NCI-H1105 treated with DMSO at 0.1 percent for 48 hours (cell line): ENCODE data around the gene DCHS1.

Experiments used
- DNase-seq: peaks from one replicate; lab custom pipeline; 2025; lab: John Stamatoyannopoulos, UW

The DCHS1 gene

DNA sequence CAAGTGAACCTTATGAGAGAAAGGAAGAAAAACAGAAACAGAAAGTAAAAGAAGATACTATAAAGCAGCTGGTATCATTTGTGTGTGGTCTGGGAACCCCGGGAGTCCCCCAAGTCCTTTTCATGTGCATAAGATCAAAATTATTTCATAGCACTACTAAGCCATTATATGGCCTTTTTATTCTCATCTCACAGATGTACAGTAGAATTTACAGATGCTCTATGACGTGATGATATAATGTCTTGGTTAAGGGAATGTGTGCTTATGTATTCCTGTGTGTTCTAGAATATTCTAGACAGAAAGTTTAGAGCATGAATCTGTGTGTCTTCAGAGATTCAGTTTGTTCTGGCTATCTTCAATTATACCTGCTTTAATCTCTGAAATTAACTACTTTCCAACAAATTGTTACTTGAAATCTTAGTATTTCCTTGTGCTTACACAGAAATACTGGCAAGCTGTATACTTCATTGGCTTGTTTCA, 27.8 kb downstream of the DCHS1 start:
- DNase-seq = no peak

DNA sequence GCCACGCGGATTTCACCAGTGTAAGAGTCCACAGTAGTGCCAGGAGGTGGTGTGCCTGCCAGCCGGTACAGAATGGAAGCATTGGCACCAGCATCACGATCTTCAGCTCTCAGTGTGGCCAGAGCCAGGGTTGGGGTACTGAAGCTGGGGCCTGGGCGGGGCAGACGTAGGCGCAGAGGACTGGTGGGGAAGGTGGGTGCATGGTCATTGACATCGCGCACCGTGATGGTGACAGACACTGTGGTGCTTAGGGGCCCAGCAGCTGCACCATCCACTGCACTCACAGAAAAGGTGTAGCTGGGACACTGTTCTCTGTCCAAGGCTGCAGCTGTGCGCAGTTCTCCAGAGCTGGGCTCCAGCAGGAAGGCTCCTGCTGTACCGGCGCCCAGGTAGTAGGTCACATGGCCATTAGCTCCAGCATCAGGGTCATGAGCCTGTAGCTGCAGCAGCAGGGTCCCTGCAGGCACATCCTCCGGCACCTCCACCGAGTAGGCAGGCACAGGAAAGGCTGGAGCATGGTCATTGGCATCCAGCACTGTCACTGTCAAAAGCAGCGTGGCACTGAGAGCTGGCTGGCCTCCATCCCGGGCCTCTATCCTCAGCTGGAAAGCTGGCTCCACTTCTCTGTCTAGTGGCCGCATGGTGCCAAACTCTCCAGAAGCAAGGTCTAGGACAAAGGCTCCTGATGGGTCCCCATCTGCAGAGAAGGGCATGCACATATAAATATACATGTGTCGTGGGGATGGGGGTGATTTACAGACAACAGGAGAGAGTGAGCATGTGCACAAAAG, 28.4 kb downstream of the DCHS1 start:
- DNase-seq = no peak

DNA sequence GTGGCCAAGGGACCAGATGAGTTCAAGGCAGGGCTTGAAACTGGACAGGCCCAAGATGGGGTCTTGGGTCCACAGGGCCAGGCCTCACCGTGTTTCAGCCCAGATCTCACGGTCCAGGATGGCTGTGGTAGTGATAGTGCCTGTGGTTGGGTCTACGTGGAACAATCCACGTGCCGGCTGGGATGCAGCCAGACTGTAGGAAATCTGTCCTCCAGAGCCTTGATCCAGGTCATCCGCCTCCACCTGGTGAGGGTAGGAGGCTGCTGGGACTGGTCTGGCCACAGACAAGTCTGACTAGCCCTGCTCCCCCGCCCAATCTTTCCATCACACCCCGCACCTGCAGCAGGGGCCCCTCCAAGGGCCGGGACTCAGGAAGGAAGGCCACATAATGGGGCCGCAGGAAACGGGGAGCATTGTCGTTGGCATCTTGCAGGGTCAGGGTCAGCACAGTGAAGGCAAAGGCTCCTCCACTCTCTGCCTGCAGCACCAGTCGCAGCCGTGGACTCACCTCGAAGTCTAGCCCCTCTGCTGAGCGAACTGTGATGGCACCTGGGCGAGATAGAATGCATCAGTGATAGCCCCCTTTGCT, 29.7 kb downstream of the DCHS1 start:
- DNase-seq = no peak

DNA sequence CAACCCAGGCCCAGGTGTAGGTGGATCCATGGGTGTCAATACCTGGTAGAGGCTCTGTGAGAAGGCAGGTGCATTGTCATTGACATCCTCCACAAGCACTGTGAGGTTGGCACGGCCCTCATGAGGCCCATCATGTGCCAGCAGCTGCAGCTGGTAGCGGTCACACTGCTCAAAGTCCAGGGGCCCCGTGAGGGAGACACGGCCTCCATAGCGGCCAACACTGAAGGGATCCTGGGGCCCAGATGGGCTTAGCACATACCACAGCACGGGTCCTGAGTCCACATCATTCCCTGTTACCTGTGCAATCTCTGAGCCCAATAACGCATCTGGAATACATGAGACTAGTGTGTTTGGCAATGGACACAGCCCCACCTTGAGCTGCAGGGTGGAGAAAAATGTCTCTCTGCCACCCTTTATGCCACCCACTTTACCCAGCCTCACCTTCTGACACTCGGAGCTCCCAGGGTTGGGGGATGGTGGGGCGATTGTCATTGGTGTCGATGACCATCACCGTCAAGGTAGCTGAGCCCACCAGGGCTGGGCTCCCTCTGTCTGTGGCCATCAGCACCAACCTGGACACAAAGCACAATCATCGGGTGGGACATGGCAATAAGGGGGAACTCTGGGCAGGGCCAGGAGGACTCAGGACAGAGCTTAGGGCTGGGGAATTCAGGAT, 30.3 kb downstream of the DCHS1 start:
- DNase-seq = no peak

DNA sequence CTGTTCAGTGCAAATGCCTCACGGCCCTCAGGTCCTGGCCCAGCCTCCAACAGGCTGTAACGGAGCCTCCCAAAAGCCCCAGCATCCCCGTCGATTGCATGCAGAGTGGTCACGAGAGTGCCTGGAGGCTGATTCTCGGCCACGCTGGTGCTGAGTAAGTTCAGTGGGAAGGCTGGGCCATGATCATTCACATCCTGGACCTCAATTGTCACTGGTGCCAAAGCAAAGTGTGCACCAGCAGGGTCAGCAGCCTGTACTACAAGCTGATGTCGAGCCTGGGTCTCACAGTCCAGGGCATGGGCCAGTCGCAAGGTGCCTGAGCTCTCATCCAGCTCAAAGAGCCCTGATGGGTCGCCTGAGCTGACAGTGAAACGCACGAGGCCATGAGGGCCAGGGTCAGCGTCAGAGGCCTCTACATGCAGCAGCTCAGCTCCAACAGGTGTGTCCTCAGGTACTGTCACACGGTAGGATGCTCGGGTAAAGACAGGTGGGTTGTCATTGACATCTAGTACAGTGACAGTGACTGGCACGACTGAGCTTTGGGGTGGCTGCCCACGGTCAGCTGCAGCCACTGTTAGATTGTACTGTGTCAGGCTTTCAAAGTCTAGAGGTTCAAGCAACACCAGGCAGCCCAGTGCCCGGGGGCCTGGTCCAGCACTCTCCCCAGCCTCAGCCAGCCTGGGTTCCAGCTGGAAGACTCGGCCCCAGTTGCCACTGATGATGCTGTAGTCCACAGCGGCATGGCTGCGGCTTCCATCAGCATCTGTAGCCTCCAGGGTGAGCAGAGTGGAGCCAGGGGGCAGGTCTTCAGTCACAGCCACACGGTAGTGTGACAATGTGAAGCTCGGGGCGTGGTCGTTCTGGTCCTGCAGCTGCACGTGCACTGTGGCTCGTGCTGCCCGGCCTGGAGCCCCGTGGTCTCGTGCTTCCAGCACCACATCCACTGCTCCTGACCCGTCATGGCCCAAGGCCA, 31.9 kb downstream of the DCHS1 start:
- no peak for DNase-seq

DNA sequence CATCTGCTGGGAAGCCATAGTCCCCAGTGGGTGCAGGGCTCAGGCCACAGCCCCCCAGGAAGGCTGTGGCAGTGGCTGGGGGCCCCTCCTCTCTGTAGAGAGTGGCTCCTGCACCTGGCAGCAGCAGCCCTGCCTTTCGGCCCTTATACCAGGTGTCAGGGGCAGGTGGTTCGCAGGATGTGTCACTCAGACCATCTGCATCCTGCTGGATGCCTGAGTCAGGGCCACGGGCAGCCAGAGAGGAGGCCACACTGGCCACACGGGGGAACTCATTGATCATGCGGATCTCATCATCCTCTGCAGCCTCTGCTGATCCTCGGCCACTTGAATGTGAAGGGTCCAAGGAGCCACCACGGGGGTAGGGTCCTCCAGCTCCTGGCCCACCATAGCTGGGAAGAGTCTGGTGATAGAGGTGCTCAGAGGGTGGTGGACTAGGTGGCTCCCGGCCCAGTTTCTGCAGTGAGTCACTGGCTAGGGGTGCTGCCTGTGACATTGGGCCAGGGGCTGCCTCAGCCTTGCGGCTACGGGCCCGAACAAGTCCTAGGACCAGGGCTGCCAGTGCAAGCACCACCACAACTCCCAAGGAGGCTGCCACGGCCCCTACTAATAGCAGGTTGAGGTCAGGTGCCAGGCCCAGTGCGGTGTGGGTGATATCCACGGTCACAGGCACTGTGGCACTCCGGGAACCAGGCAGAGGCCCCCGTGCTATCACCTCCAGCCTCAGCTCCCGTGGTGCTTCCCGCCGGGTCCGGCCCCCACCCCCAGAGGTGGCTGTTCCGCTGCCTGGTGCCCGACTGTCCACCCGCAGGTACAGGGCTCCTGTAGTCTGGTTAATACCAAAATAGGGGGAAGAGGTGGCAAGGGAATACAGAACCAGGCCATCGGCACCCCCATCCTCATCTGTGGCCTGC, 33.1 kb downstream of the DCHS1 start:
- no peak for DNase-seq

DNA sequence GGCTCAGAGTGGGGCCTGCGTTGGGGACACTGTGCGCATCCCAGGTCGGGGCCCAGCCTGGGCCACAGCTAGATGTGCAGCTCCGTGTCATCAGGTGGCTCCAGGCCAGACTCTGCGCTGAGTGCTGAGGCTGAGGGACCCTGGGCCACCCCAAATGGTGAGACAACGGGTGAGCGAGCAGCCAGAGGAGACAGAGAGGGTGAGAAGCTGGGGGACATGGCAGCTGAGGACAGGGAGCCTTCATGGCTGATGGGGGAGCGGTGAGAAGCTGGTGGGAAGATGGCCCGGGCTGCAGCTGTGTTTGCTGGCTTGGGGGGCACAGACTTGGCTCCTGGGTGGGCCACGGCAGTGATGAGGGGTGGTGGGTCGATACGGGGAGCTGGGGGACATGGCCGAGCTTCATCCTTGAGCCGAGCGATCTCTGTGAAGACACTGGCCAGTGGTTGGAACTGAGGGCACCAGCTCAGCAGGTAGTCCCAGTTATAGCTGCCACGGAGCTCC, 33.8 kb downstream of the DCHS1 start:
- DNase-seq = no peak

DNA sequence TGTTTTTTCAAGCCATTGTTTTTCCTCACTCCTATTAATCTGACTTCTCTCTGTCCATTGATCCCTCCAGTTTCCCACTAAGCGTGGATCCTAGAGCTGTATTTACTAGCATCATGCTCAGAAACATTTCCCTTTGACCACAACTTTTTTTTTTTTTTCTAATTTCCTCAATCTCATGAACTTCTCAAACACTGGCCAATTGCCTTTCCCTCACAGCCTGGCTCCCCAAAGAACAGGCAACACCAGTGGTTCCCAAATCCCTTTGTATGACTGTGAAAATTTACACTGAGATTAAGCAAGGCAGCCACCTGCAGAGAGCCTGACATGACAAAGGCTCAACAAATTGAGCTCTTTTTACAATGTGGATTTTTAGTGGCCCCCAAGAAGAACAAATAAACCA, 35.0 kb downstream of the DCHS1 start:
- no peak for DNase-seq

DNA sequence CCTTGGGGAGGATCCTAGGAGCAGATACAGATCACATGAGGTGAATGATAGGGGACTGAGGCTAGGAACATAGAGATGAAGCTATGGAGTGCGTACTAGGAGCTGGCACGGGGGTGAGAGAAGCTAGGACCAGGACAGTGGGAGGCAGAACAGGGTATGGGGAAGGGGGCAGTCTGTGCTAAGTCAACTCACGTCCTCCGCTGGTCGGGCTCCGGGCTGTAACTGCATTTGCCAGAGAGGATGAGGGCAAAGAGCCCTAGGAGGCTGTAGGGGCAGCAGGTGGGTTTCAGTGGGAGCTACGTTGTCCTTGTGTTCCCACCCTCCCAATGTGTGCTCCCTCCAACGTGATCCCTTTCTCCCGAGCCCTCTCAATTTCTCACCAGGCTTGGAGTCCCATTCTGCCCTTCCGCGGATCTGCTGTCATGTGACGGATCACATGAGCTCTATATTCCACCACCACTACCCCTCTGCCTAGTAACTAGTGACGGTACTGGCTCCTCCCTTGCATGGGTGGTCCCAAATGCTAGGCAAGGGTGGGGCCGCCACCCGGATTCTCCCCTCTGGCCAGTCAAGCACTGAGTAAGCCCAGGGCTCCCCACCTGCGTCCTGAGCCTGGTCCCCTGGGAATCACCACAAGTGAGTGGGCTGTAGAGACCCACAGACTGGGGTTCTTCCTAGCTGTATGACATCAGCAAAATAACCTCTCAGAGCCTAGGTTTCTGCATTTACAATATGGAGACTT, 36.4 kb downstream of the DCHS1 start, which contains the start of gene TPP1:
Gene TPP1 (minus strand): TSS at position 419 of the 742 bp plus-strand sequence. CDS start 22 bp downstream, at position 397.
- peak; percentile 92 for DNase-seq

DNA sequence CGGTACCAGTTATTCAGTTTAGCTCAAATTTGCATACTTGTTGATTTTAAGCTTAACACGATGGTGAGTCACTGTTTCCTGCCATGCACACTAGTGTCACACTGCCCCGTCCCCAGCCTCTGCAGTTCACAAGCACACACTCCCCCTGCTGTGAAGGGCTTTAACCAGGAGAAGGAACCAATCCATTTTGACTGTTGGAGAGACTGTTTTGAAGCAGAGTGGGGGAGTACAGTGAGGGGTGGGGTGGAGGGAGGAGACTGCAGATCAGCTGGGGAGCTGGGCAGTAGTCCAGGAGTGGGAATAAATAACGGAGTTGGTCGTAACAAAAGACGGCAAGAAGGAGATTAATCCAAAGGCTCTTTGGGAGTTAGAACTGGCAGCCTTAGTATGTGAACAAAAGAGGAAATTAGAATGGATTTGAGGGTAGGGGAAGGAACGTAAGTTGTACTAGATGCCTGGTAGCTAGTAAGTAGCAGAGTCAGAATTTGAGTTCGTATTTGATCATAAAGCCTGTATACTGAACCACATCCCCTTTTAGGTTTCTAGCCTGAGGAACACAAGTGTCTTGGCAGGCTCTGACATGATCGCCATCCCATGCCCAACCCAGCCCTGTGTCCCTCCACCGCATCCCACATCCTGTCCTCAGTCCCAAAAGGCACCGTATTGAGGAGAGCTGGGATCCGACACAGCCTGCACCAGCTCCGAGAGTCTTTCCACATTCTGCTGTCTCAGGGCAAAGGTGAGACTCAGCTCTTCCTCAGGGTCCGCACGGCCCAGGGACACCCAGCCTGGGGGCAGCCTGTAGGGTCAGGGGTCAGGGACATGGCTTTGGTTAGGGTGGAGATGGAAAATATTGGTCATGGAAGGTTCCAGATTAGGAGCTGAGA, 37.2 kb downstream of the DCHS1 start:
- DNase-seq = no peak

DNA sequence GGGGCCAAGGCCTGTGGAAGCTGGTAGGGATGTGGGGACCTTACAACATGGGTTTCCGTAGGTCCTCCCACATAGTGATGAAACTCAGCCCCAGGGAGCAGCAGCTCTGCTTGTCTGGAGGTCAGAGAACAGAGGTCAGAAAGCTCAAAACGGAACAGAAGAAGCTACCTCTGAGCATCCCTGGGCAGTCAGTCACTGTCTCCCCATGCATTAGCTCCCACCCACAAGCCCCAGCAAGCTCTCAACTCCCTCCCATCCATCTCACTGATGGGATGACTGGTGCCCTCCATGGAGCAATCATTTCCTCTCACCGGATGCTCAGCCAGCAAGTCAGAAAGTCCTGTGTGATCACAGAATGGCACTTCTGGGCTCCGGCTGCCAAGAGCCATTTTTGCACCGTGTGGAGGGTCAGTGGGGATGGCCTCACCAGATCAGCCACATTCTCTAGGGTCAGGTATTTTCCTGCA, 38.3 kb downstream of the DCHS1 start:
- DNase-seq = no peak

DNA sequence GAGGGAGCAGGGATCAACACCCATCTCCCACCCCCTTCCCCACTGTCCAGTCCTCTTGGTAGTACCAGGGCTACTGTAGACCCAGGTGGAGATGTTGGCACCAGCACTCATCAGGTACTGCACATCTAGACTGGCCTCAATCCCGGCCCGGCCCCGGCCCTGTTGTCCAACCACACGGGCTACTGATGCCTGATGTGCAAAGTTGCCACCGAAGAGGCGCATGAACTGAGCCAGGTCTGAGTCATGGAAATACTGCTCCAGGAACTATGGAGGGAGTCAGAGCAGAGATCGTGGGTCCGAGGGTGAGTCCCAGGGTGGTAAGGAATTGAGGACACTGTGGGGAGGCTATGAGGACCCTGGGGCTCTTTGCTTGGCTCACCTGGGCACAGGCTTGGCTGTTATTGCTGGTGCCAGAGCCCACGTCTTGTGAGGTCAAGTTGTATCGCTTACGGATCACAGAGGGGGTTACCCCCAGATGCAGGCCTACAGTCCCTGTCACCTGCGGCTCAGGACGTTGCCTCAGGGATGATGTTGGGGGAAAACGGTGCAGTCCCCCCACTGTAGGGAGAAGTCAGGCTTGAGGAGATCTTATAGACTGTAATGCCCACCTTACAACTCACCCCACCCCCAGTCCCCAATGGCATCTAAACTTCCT, 38.9 kb downstream of the DCHS1 start:
- DNase-seq = no peak

DNA sequence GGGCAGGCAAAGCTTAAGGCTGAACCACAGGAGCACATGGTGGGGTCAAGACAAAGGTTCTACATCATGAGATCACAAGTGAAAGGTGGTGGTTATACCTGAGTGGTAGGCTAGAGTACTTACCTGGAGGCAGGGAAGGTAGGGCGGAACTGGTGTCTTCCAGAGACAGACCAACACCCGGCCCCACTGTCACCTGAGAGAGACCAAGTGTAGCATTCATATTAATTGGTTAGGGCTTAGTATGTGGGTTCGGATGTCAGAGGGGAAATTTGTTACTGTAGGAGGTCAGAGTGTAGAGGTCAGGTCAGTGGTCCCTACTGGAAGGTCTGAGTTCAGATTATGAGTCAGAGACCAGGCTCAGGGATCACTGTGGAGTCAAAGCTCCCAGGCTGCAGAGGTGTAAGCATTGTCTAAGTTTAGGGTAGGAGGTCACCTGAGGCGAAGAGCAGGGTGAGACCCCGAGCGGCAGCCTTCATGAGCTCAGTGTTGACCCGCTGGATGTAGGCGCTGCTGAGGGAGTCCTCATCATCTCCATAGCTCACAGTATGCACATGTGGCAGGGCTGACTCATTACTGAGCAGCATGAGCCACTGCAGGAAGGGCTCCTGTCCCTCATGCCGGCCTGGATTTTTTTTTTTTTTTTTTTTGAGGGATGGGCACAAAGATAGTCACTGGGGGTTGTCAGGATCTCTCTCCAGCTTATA, 39.6 kb downstream of the DCHS1 start:
- DNase-seq = no peak

DNA sequence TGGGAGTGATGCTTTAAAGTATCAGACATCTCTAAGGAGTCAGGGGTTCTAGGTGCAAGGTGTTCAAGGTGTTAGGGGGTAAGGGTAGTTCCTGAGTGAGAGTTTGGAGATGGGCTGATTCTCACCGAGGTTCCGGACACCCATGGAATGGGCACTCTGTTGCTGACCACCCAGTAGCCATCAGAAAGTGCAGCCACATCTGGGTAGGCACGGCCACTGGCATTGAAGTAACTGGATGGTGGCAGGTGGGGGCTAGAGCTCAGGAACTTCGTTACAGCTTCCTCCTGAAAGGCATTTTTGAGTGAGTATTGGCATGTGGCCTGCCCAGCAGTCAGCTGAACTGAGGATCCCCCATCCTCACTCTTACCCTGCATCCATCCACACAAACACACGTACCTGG, 40.6 kb downstream of the DCHS1 start:
- no peak for DNase-seq

DNA sequence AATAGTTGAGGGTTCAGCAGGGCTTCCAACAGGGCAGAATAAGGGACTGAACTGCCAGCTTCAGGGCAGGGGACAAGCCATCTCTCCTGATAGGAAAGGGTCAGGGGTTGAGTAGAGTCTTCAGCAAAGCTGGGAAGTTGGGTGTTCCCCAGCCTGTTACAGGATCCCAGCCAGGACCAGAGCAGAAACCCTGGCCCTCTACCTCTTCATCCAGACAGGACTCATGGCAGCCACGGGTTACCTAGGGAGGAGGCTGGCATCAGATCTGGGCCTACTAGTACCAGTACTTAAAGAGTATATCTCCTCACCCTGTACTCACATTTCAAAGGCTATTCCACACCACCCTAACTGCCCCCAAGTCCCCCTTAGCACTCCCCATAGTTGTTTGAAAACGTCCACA, 41.2 kb downstream of the DCHS1 start:
- no peak for DNase-seq

DNA sequence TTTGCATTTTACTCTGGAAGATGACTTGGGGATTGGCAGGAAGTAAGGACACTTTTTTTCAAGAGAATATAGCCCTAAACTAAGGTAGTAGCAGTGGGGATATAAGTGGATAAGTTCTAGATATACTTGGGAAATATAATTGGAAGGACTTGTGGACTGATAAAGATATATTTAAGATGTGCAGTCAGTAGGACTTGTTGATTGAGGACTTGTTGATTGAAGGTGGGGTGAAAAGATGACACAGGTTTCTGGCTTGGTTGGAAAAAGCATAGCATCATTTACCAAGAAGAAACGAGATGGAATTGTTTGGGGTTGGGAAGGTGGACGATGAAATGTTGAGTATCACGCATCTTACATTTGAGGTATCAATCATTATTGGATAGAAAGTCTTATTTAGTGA, 42.1 kb downstream of the DCHS1 start:
- DNase-seq = no peak

DNA sequence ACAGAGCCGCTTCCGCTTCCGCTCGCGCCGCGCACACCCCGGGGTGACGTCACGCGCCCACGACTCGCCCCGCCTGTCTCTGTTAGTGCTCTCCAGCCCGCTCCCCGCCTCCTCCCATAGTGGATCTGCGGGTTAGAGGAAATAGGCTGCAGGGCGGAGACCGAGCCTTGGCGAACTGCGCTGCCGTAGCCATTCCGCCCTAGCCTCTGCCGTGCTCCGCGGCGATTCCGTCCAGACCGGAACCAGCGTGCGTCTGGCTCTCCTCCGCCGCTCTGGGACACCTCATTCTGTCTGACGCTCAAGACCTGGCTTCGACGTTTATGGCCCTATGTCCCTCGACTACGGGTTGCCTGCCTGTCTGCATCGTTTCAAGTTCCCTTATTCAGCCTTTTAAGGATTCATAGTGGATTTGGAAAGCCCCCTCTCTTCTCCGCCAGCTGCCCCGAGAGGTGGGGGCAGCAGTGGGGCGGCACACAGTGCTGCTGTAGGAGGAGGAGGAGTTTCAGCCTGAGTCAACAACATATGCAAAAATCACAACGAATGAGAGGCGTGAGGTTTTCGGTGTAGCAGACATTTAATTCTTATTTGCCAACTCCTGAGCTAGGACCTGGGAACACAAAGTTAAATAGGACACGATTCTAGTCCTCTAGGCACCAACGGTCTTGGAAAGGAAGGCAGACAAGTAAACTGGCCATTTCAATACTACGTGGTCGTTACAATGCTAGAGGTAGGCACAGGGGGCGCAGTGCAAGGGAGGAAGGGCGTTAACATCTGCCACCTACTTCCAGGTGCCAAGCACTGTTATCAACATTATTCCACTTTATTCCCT, 43.2 kb downstream of the DCHS1 start, which contains the start of gene TAF10:
Gene TAF10 (minus strand): TSS at position 4 of the 829 bp plus-strand sequence. CDS start 27 bp downstream, outside the sequence.
- peak; percentile 94 for DNase-seq
